Measurements from ENCODE around the gene GOLGA1.

The GOLGA1 gene

GRCh38 chr9:124863371-124863871, 77.5 kb downstream of the GOLGA1 start:
- no peak overlapping the region; the same call in 1 of the 2 replicates for H3K4me3 ChIP-seq (ENCODE audit: low read length)
- TF ChIP-seq ZNF274 (IDR thresholded peaks at IDR 0.05; ENCODE audit: low read depth, low read length): no peak

DNA sequence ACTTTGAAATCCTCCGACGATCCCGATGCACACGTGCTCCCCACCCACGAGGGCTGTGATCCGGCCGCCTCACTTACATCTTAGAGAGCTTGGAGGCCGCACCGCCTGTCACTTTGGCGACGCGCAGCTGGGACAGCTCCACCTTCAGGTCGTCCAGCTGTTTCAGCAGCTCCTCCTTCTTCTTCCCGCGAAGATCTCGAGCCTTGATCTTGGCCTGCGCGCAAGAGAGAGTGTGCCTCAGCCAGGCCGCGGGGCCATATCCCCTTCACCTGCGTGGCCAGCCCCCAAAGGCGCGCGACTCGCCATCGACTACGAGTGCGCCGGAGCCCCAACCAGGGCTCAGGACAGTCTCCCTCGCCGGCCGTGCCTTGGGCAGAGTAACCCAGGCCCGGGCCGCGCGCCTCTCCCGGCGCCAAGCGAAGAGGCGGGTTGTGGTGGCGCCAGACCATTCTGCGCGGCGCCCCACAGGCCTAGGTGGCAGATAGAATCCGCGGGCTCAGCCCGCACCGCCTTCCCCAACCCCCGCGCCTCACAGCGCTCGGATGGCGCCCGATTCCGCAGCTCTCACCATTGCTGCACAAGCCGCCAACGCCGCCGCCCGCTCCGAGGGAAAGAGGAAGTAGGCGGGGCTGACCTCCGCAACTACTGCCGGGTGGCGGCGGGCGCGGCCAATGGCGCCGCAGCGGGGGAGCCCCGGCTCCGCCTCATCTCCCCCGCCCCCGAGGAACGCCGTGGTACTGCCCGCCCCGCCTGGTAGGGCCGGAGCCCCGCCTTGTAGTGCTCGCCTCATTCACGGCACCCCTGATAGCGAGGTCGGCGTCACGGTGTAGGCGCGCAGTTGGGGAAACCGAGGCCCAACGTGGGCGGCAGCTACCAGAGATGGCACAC, 79.3 kb downstream of the GOLGA1 start, which contains the start of the genes ARPC5L and RPL35:
TSS of gene ARPC5L (plus strand) at position 789 of the 888 bp plus-strand sequence. CDS start 7,161 bp downstream, outside the sequence.
TSS of gene RPL35 (minus strand) at position 616 of the 888 bp plus-strand sequence. CDS start at position 571, 45 bp downstream.
- peak within 1 kb of the TSS; percentile 90 for H3K4me3 ChIP-seq (ENCODE audit: low read length)
- TF ChIP-seq ZNF274 (IDR thresholded peaks at IDR 0.05; ENCODE audit: low read depth, low read length): no peak

GRCh38 chr9:124860582-124861341, 80.1 kb downstream of the GOLGA1 start:
- peak overlapping the region; percentile 90 for H3K4me3 ChIP-seq (ENCODE audit: low read length)
- TF ChIP-seq ZNF274 (IDR thresholded peaks at IDR 0.05; ENCODE audit: low read depth, low read length): no peak

GRCh38 chr9:124859803-124860581, 80.9 kb downstream of the GOLGA1 start:
- no peak for TF ChIP-seq ZNF274 (IDR thresholded peaks at IDR 0.05; ENCODE audit: low read depth, low read length)
- peak overlapping the region; percentile 90 for H3K4me3 ChIP-seq (ENCODE audit: low read length)

- H3K4me3 ChIP-seq (ENCODE audit: low read length): no peak overlapping the region
- TF ChIP-seq ZNF274 (IDR thresholded peaks at IDR 0.05; ENCODE audit: low read depth, low read length): no peak
Measured at GRCh38 chr9:124858330-124859046, 82.4 kb downstream of the GOLGA1 start.

GRCh38 chr9:124857533-124858162, 83.2 kb downstream of the GOLGA1 start:
- no peak overlapping the region for H3K4me3 ChIP-seq (ENCODE audit: low read length)
- no peak for TF ChIP-seq ZNF274 (IDR thresholded peaks at IDR 0.05; ENCODE audit: low read depth, low read length)

GRCh38 chr9:124855944-124856765, 84.7 kb downstream of the GOLGA1 start:
- no peak for TF ChIP-seq ZNF274 (IDR thresholded peaks at IDR 0.05; ENCODE audit: low read depth, low read length)
- H3K4me3 ChIP-seq (ENCODE audit: low read length): no peak overlapping the region

DNA sequence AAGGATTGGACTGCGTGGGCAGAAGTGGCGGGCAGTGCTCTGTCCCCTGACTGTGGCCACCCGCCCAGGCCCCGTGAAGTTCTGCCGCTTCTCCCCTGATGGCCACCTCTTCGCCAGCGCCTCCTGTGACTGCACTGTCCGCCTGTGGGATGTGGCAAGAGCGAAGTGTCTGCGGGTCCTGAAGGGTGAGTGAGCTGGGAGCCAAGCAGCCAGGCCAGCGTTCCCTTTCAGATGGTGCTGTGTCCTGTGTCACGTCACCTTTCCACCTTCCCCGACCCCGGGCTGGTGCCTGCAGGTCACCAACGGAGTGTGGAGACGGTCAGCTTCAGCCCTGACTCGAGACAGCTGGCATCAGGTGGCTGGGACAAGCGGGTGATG, 85.3 kb downstream of the GOLGA1 start:
- no peak for TF ChIP-seq ZNF274 (IDR thresholded peaks at IDR 0.05; ENCODE audit: low read depth, low read length)
- no peak overlapping the region for H3K4me3 ChIP-seq (ENCODE audit: low read length)

GRCh38 chr9:124854822-124855221, 86.1 kb downstream of the GOLGA1 start:
- H3K4me3 ChIP-seq (ENCODE audit: low read length): no peak overlapping the region
- TF ChIP-seq ZNF274 (IDR thresholded peaks at IDR 0.05; ENCODE audit: low read depth, low read length): no peak

- H3K4me3 ChIP-seq (ENCODE audit: low read length): no peak overlapping the region
- TF ChIP-seq ZNF274 (IDR thresholded peaks at IDR 0.05; ENCODE audit: low read depth, low read length): no peak
Measured at GRCh38 chr9:124854161-124854560, 86.7 kb downstream of the GOLGA1 start.

GRCh38 chr9:124853605-124854143, 87.2 kb downstream of the GOLGA1 start:
- TF ChIP-seq ZNF274 (IDR thresholded peaks at IDR 0.05; ENCODE audit: low read depth, low read length): no peak
- H3K4me3 ChIP-seq (ENCODE audit: low read length): peak overlapping the region; percentile 38; the same call in 1 of the 2 replicates
